ENCODE results near the gene PIGU. TPM values are rescaled to one million over a fixed set of nuclear protein-coding genes. Genes with fewer than 3 reads are reported as not detected.
"Not testable (repeated sequence)": the region's sequence is repeated elsewhere in the genome, so short reads cannot be mapped to it uniquely, and the experiment has no call there.

PIGU gene
- total and polyA plus RNA-seq, 2 of the 13 experiments (the other 11 are each of a cell fraction or from before 2014, with no cell fraction given) = 45.5 to 231 TPM

- CTCF ChIA-PET (ENCODE audit: low intra/inter-chr PET ratio, low total read pairs) = no interaction called here
- no peak for TF ChIP-seq SRSF1 (optimal IDR thresholded peaks at IDR 0.05; ENCODE audit: low read depth, low read length)
- TF ChIP-seq MAFG (CRISPR knock-in tag; IDR thresholded peaks at IDR 0.05) = 0 out of 2 replicates have a peak, but pooled peaks have one; percentile 14
- ATAC-seq (no peak), DNase-seq (ENCODE audit: low spot score) (no peak), FAIRE-seq (no peak)
- Histone ChIP-seq H3K9ac (ENCODE audit: insufficient read depth, low read depth, low read length) (no peak overlapping the region), H3K9me3 (ENCODE audit: low read length) (no peaks in the 10 kb centered on the region), H3K4me2 (ENCODE audit: low read depth, low read length) (no peak overlapping the region), H3K27ac (ENCODE audit: extremely low read length, insufficient read depth, low read length) (no peak overlapping the region), H2AFZ (ENCODE audit: low read length) (no peak overlapping the region), H3K79me2 (ENCODE audit: insufficient read depth, low read length) (no peaks in the 10 kb centered on the region), H4K20me1 (ENCODE audit: insufficient read depth, low read length) (no peaks in the 10 kb centered on the region), H3K27me3 (ENCODE audit: control insufficient read depth in 1 of 2, insufficient read depth in 2 of 2, low read length in 2 of 2) (no peaks in the 10 kb centered on the region), H3K36me3 (replicated peaks in 1 of 2; ENCODE audit: control insufficient read depth in 1 of 2, insufficient read depth in 2 of 2, low read length in 2 of 2) (peaks cover 3 to 40% of the 10 kb centered on the region in 2 experiments), H3K4me1 (ENCODE audit: insufficient read depth, low read length) (peaks cover 60% of the 10 kb centered on the region), H3K4me3 (replicated peaks in 1 of 3; ENCODE audit: insufficient read depth in 1 of 3, low read depth in 2 of 3, low read length in 3 of 3) (no peak overlapping the region)
- 95% methylated on average over 2 of the region's 2 CpGs for WGBS (ENCODE audit: low lambda C conversion rate)
- in situ Hi-C loops (cut with HindIII; ENCODE audit: extremely low pct_ligation_motif_present, low pct_unique_long_range_greater_than_20kb) = no loop called here
- POLR2A ChIA-PET = no interaction called here
- no TSS peak for BruUV-seq (replicated peaks)
- intact Hi-C loops (cut with micrococcal nuclease; ENCODE audit: unreplicated experiment) = no loop called here
Measured at GRCh38 chr20:34618676-34619075, 58.2 kb downstream of the PIGU start.

GRCh38 chr20:34616913-34617312, 60.0 kb downstream of the PIGU start:
- H3K9me3 ChIP-seq (ENCODE audit: low read length); POLR2A ChIA-PET; H3K79me2 ChIP-seq (ENCODE audit: insufficient read depth, low read length); H3K27me3 ChIP-seq (ENCODE audit: control insufficient read depth in 1 of 2, insufficient read depth in 2 of 2, low read length in 2 of 2); H3K4me2 ChIP-seq (ENCODE audit: low read depth, low read length); H3K4me3 ChIP-seq (replicated peaks in 1 of 3; ENCODE audit: insufficient read depth in 1 of 3, low read depth in 2 of 3, low read length in 3 of 3); CTCF ChIA-PET (ENCODE audit: low intra/inter-chr PET ratio, low total read pairs); FAIRE-seq; DNase-seq (ENCODE audit: low spot score); ATAC-seq; in situ Hi-C loops (cut with HindIII; ENCODE audit: extremely low pct_ligation_motif_present, low pct_unique_long_range_greater_than_20kb); H2AFZ ChIP-seq (ENCODE audit: low read length); H3K9ac ChIP-seq (ENCODE audit: insufficient read depth, low read depth, low read length); BruUV-seq (replicated peaks); H3K27ac ChIP-seq (ENCODE audit: extremely low read length, insufficient read depth, low read length); intact Hi-C loops (cut with micrococcal nuclease; ENCODE audit: unreplicated experiment); H4K20me1 ChIP-seq (ENCODE audit: insufficient read depth, low read length): not testable (repeated sequence)
- H3K4me1 ChIP-seq (ENCODE audit: insufficient read depth, low read length) = peaks cover 42% of the 10 kb centered on the region
- TF ChIP-seq ZNF280B (CRISPR knock-in tag; IDR thresholded peaks at IDR 0.05; ENCODE audit: borderline replicate concordance) (0 out of 2 replicates have a peak, but pooled peaks have one; percentile 65), ZNF768 (CRISPR knock-in tag; IDR thresholded peaks at IDR 0.05) (peak; percentile 38; the same call in 1 of the 2 replicates)
- H3K36me3 ChIP-seq (replicated peaks in 1 of 2; ENCODE audit: control insufficient read depth in 1 of 2, insufficient read depth in 2 of 2, low read length in 2 of 2) = peaks cover 5 to 31% of the 10 kb centered on the region in 2 experiments; a peak in 4 of 5 replicates
- WGBS (ENCODE audit: low lambda C conversion rate) = 96% methylated on average over 8 of the region's 8 CpGs
